Measurements from ENCODE around the gene DESI2.

The DESI2 gene

GRCh38 chr1:244640917-244641316, 12.0 kb upstream of the DESI2 start:
- Histone ChIP-seq H2AK5ac (ENCODE audit: low read length, severe bottlenecking) (no peak overlapping the region), H3K36me3 (ENCODE audit: control insufficient read depth in 1 of 2, insufficient read depth in 2 of 2, low read depth in 1 of 2, low read length in 2 of 2) (no peaks in the 10 kb centered on the region), H2BK12ac (ENCODE audit: low read length in 2 of 2) (no peak overlapping the region), H2BK120ac (ENCODE audit: low read depth, low read length) (no peak overlapping the region), H3K4me2 (ENCODE audit: low read length, poor library complexity, severe bottlenecking) (no peak overlapping the region), H2BK15ac (ENCODE audit: low read depth, poor library complexity, severe bottlenecking) (no peak overlapping the region), H2BK5ac (ENCODE audit: low read depth, low read length, poor library complexity, severe bottlenecking) (no peak overlapping the region), H4K8ac (ENCODE audit: low read length) (no peak overlapping the region), H3K79me1 (replicated peaks; ENCODE audit: low read length, poor library complexity, severe bottlenecking) (no peaks in the 10 kb centered on the region), H3K4me3 (ENCODE audit: insufficient read depth in 1 of 2, low read depth in 1 of 2, low read length in 2 of 2) (no peak overlapping the region), H3K4ac (ENCODE audit: low read depth in 1 of 2, low read length in 2 of 2) (no peak overlapping the region), H3K23ac (ENCODE audit: low read length in 2 of 2) (no peak overlapping the region), H3K9me3 (ENCODE audit: control insufficient read depth, low read length) (peaks cover 3% of the 10 kb centered on the region), H3K27me3 (ENCODE audit: control insufficient read depth in 1 of 2, insufficient read depth in 1 of 2, low read length in 2 of 2) (peaks cover 0 to 5% of the 10 kb centered on the region in 2 experiments), H2AFZ (ENCODE audit: low read depth, low read length) (no peak overlapping the region), H3K4me1 (ENCODE audit: control insufficient read depth, insufficient read depth, low read depth, low read length) (no peaks in the 10 kb centered on the region), H3K27ac (ENCODE audit: low read length, poor library complexity, severe bottlenecking) (no peak overlapping the region), H3K9ac (ENCODE audit: low read length) (no peak overlapping the region), H4K91ac (ENCODE audit: low read length) (no peak overlapping the region), H3K14ac (ENCODE audit: low read length in 2 of 2) (no peak overlapping the region), H3K18ac (ENCODE audit: low read depth in 1 of 2, low read length in 2 of 2) (no peak overlapping the region)
- WGBS = 94% methylated on average over 4 of the region's 6 CpGs
- no peak for DNase-seq

DNA sequence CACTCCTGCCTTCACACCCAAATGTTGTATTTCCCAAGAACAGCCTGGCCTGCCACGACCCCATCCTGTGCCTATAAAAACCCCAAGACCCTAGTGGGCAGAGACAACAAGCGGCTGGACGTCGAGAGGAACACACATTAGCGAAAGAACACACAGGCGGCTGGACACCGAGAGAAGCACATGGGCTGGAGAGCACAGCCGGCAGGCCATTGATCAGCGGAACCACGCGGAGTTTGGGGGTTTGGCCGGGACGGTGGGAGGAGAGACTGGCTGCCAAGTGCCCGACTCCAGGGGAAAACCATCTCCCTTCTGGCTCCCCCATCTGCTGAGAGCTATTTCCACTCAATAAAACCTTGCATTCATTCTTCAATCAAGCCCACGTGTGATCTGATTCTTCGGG, 10.4 kb upstream of the DESI2 start:
- Histone ChIP-seq H3K4me1 (ENCODE audit: control insufficient read depth, insufficient read depth, low read depth, low read length) (no peaks in the 10 kb centered on the region), H2AK5ac (ENCODE audit: low read length, severe bottlenecking) (no peak overlapping the region), H3K36me3 (ENCODE audit: control insufficient read depth in 1 of 2, insufficient read depth in 2 of 2, low read depth in 1 of 2, low read length in 2 of 2) (no peaks in the 10 kb centered on the region), H2AFZ (ENCODE audit: low read depth, low read length) (no peak overlapping the region), H2BK15ac (ENCODE audit: low read depth, poor library complexity, severe bottlenecking) (no peak overlapping the region), H3K4me2 (ENCODE audit: low read length, poor library complexity, severe bottlenecking) (no peak overlapping the region), H4K8ac (ENCODE audit: low read length) (no peak overlapping the region), H2BK120ac (ENCODE audit: low read depth, low read length) (no peak overlapping the region), H3K14ac (ENCODE audit: low read length in 2 of 2) (no peak overlapping the region), H2BK5ac (ENCODE audit: low read depth, low read length, poor library complexity, severe bottlenecking) (no peak overlapping the region), H3K27me3 (ENCODE audit: control insufficient read depth in 1 of 2, insufficient read depth in 1 of 2, low read length in 2 of 2) (peaks cover 0 to 5% of the 10 kb centered on the region in 2 experiments), H3K79me1 (replicated peaks; ENCODE audit: low read length, poor library complexity, severe bottlenecking) (no peaks in the 10 kb centered on the region), H3K27ac (ENCODE audit: low read length, poor library complexity, severe bottlenecking) (no peak overlapping the region), H4K91ac (ENCODE audit: low read length) (no peak overlapping the region), H3K18ac (ENCODE audit: low read depth in 1 of 2, low read length in 2 of 2) (no peak overlapping the region), H3K4me3 (ENCODE audit: insufficient read depth in 1 of 2, low read depth in 1 of 2, low read length in 2 of 2) (no peak overlapping the region), H3K4ac (ENCODE audit: low read depth in 1 of 2, low read length in 2 of 2) (no peak overlapping the region), H3K9ac (ENCODE audit: low read length) (no peak overlapping the region), H3K23ac (ENCODE audit: low read length in 2 of 2) (no peak overlapping the region), H3K9me3 (ENCODE audit: control insufficient read depth, low read length) (peaks cover 3% of the 10 kb centered on the region), H2BK12ac (ENCODE audit: low read length in 2 of 2) (no peak overlapping the region)
- DNase-seq = no peak
- WGBS = 85% methylated on average over 16 of the region's 16 CpGs

DNA sequence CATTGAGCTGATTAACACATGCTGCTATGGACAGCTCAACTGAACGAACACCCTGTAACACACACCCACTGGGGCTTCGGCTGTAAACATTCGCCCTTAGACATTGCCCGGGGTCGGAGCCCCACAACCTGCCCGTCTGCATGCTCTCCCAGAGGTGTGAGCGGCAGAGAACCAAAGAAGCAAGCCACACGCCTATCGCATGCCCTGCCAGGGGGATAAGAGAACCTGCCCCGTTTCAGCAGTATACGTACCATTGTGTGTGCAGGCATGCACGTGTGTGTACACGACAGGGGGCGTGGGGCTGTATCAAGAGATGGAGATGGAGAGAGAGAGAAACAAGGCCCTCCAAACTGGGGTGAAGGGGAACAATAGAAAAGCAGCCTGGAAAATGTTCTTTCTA, 9.9 kb upstream of the DESI2 start:
- Histone ChIP-seq H3K9ac (ENCODE audit: low read length) (no peak overlapping the region), H2BK120ac (ENCODE audit: low read depth, low read length) (no peak overlapping the region), H3K4me1 (ENCODE audit: control insufficient read depth, insufficient read depth, low read depth, low read length) (no peaks in the 10 kb centered on the region), H3K9me3 (ENCODE audit: control insufficient read depth, low read length) (peaks cover 3% of the 10 kb centered on the region), H2AFZ (ENCODE audit: low read depth, low read length) (no peak overlapping the region), H3K79me1 (replicated peaks; ENCODE audit: low read length, poor library complexity, severe bottlenecking) (no peaks in the 10 kb centered on the region), H3K23ac (ENCODE audit: low read length in 2 of 2) (no peak overlapping the region), H4K91ac (ENCODE audit: low read length) (no peak overlapping the region), H3K14ac (ENCODE audit: low read length in 2 of 2) (no peak overlapping the region), H3K36me3 (ENCODE audit: control insufficient read depth in 1 of 2, insufficient read depth in 2 of 2, low read depth in 1 of 2, low read length in 2 of 2) (no peaks in the 10 kb centered on the region), H3K27ac (ENCODE audit: low read length, poor library complexity, severe bottlenecking) (no peak overlapping the region), H2BK5ac (ENCODE audit: low read depth, low read length, poor library complexity, severe bottlenecking) (no peak overlapping the region), H3K4me2 (ENCODE audit: low read length, poor library complexity, severe bottlenecking) (no peak overlapping the region), H4K8ac (ENCODE audit: low read length) (no peak overlapping the region), H3K27me3 (ENCODE audit: control insufficient read depth in 1 of 2, insufficient read depth in 1 of 2, low read length in 2 of 2) (peaks cover 0 to 5% of the 10 kb centered on the region in 2 experiments), H3K4me3 (ENCODE audit: insufficient read depth in 1 of 2, low read depth in 1 of 2, low read length in 2 of 2) (no peak overlapping the region), H2AK5ac (ENCODE audit: low read length, severe bottlenecking) (no peak overlapping the region), H3K18ac (ENCODE audit: low read depth in 1 of 2, low read length in 2 of 2) (no peak overlapping the region), H2BK15ac (ENCODE audit: low read depth, poor library complexity, severe bottlenecking) (no peak overlapping the region), H3K4ac (ENCODE audit: low read depth in 1 of 2, low read length in 2 of 2) (no peak overlapping the region), H2BK12ac (ENCODE audit: low read length in 2 of 2) (no peak overlapping the region)
- WGBS = 90% methylated on average over 14 of the region's 14 CpGs
- DNase-seq = no peak

- Histone ChIP-seq H2BK12ac (ENCODE audit: low read length in 2 of 2) (no peak overlapping the region), H3K27ac (ENCODE audit: low read length, poor library complexity, severe bottlenecking) (no peak overlapping the region), H3K9me3 (ENCODE audit: control insufficient read depth, low read length) (peaks cover 3% of the 10 kb centered on the region), H3K36me3 (ENCODE audit: control insufficient read depth in 1 of 2, insufficient read depth in 2 of 2, low read depth in 1 of 2, low read length in 2 of 2) (no peaks in the 10 kb centered on the region), H2AK5ac (ENCODE audit: low read length, severe bottlenecking) (no peak overlapping the region), H2BK5ac (ENCODE audit: low read depth, low read length, poor library complexity, severe bottlenecking) (no peak overlapping the region), H3K27me3 (ENCODE audit: control insufficient read depth in 1 of 2, insufficient read depth in 1 of 2, low read length in 2 of 2) (no peaks in the 10 kb centered on the region), H2BK120ac (ENCODE audit: low read depth, low read length) (no peak overlapping the region), H3K4me1 (ENCODE audit: control insufficient read depth, insufficient read depth, low read depth, low read length) (no peaks in the 10 kb centered on the region), H2AFZ (ENCODE audit: low read depth, low read length) (no peak overlapping the region), H3K23ac (ENCODE audit: low read length in 2 of 2) (no peak overlapping the region), H3K79me1 (replicated peaks; ENCODE audit: low read length, poor library complexity, severe bottlenecking) (no peaks in the 10 kb centered on the region), H2BK15ac (ENCODE audit: low read depth, poor library complexity, severe bottlenecking) (no peak overlapping the region), H3K9ac (ENCODE audit: low read length) (no peak overlapping the region), H3K18ac (ENCODE audit: low read depth in 1 of 2, low read length in 2 of 2) (no peak overlapping the region), H4K91ac (ENCODE audit: low read length) (no peak overlapping the region), H3K4me2 (ENCODE audit: low read length, poor library complexity, severe bottlenecking) (no peak overlapping the region), H3K14ac (ENCODE audit: low read length in 2 of 2) (no peak overlapping the region), H3K4me3 (ENCODE audit: insufficient read depth in 1 of 2, low read depth in 1 of 2, low read length in 2 of 2) (no peak overlapping the region), H4K8ac (ENCODE audit: low read length) (no peak overlapping the region), H3K4ac (ENCODE audit: low read depth in 1 of 2, low read length in 2 of 2) (no peak overlapping the region)
- no peak for DNase-seq
- WGBS = 78% methylated on average over 4 of the region's 6 CpGs
Observed at GRCh38 chr1:244645414-244645813, 7.5 kb upstream of the DESI2 start.
